ENCODE data around the gene HHATL. TPM values are rescaled to one million over a fixed set of nuclear protein-coding genes. Genes with fewer than 3 reads are reported as not detected.

The HHATL gene
- total RNA-seq, 1 donor from 2014 or later, result 51.8 TPM

DNA sequence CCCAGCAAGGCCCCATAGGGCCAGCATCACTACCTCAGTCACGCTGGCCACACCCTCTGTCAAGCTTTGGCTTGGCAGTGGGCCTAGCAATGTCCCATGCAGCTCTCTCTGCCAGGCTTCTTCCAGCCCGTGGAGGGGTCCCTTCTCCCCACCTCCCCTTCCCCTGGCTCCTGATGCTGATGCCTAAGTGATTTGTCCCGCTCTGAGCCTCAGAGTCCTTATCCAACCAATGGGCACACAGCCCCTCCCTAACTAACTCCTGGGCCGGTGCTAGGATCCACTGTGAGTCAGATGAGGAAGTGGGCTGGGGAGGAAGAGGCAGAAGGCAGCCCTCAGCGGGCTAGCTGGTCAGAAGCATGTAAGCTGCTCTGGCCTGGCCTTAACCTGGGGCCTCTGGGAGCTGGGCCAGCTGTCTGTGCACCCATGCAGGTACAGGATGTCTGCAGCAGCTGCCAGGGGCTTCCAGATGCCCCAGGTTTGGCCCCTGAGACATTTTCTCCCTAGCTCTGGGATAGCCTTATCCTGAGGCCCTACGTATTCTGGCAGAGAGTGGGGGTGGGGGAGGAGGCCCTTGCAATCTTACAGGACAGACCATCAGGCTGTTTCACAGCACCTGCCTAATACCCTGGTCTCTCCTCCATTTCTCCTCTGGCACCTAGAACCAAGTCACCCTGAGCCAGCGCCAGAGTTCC is 49.8 kb downstream of the HHATL start:
- DNase-seq, result peak; percentile 69

DNA sequence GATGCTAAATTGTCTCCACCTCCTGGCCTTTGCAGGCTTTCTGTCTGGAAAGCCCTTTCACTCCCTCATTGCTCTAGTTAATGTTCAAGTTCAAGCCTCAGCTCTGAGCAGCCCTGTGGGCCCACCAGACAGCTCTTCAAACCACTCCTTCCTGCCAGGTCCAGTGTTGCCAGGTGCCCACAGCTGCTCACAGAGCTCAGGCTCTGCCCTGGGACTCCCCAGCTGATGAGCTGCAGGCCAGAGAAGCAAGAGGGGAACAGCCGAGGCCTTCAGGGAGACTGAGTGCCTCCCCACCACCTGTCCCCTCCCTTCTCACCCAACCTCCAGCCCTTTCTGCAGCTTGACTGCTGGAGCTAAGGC is 50.4 kb downstream of the HHATL start:
- peak; percentile 72 for DNase-seq

DNA sequence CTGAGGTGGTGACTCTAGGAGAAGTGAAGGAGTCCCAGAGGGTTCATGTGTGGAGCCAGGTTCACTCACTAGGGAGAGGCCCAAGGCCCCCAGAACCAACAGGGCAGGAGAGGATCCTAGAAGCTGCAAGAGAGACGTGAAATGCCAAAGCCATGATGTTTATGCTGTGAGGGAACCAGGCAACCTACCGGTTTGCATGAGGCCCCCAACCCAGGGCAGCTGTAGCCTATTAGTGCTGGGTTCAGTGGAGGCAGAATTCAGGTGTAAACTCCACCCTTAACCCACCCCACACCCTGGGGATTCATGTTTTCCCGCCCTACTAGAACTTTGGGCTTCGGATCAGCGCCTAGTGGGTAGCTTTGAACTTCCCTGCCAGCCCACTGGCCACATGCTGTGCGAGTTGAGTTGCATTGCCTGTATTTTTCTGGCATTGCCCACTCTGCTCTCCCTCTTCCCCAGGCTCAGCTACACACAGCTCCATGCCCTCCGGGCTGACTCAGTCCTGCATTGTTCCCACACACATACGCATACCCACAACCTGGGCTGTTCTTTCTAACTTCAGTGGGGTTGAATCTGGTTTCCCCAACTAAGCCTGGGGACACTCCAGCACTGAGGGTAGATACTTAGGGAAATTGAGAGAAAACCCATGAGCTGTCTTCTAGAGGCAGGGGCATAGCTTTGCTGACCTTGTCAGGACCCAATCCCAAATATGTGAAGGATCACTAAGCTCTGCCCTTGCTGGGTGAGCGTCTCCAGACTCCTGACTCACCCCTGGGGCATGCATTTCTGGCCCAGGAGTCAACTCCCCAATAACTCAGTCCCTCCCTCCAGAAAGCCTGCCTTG is 51.1 kb downstream of the HHATL start:
- DNase-seq, result no peak

DNA sequence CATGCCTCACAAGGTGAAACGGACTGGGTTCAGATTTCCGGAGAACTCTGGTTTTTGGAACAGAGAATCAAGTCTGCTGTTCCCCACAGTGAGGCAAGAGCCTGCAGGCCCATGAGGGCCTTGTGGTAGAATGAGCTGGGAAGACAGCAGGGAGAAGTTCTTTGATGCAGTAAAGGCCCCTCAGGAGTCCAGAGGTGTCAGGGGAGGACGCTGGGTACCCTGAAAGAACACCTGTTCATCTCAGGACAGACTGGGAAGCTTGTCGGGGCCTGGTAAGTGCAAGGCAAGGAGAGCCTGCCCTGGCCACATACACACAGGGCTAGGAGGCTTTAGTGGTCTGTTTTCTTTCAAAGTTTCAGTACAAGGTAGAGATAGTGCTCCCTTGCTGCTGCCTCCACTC is 52.8 kb downstream of the HHATL start:
- DNase-seq, result no peak

DNA sequence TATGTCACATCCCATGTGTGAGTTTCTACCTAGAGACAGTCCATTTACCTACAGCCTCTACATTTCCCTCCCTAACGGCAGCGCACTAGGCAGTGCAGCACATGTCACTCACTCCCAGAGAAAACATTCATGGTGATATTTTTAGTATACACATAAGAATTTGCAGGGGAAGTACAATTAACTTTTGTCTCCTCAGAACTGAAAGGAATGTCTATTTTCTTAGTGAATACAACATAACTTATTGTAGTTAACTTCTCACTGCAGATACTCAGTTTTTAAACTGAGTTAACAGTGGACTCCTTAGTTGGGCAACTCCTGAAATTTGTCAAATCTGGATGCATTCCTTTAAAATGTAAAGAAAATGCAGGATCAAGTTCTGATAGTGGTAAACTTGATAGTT is 53.6 kb downstream of the HHATL start:
- DNase-seq, result no peak

DNA sequence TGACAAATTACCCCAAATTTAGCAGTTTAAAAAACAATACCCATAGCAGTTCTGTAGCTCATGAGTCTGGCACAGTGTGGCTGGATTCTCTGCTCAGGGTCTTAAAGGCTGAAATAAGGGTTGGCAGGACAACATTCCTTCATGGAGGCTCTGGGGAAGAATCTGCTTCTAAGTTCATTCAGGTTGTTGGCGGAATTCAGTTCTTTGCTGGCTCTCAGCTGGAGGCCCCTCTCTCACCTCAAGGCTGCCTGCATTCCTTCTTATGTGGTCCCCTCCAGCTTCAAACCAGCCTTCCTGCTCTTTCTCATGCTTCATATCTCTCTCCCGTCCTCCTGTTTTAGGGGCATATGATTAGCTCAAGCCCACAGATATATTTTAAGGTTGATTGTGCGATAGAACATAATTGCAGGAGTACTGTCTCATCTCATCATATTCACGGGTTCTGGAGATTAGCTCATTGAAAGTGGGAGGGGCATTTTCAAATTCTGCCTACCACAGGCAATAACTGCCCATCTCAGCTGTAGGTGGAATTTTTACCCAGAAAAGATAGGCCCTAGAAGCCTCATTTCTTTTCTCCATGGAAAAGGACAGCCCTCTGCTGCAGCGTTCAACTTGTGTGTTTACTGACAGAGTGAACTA is 54.7 kb downstream of the HHATL start:
- DNase-seq, result no peak

Other genes with a start within 250 kb of the HHATL start
- gene VIPR1, start 200.2 kb downstream of the HHATL start, total RNA-seq, result 18.7 TPM
- 45.5 TPM for gene SEC22C, start 120.8 kb downstream of the HHATL start, total RNA-seq
- gene SS18L2, start 111.9 kb downstream of the HHATL start, total RNA-seq, result 16.3 TPM
- gene NKTR, start 102.1 kb downstream of the HHATL start, total RNA-seq, result 182 TPM
- gene ZBTB47, start 49.1 kb downstream of the HHATL start, total RNA-seq, result 41.5 TPM
- 159 TPM for gene KLHL40, start 17.3 kb downstream of the HHATL start, total RNA-seq
- 1.1 TPM for gene CCDC13, start 70.5 kb upstream of the HHATL start, total RNA-seq
- 137 TPM for gene HIGD1A, start 101.7 kb upstream of the HHATL start, total RNA-seq
- 2.2 TPM for gene ACKR2, start 106.6 kb upstream of the HHATL start, total RNA-seq
- not detected for gene CYP8B1, start 173.1 kb upstream of the HHATL start, total RNA-seq
- gene ZNF662, start 203.3 kb upstream of the HHATL start, total RNA-seq, result 12.2 TPM

Data from tongue (tissue), 2 donors.